Left forelimb (tissue), 1 donor: ENCODE data around the gene PATJ.
"Not testable (repeated sequence)": the region's sequence is repeated elsewhere in the genome, so short reads cannot be mapped to it uniquely, and the experiment has no call there.

Source experiments
- DNase-seq: peaks from one replicate; pipeline ENCODE4 v3.0.0-alpha.2; 2018; ENCODE audit warnings: low spot score

The PATJ gene

DNA sequence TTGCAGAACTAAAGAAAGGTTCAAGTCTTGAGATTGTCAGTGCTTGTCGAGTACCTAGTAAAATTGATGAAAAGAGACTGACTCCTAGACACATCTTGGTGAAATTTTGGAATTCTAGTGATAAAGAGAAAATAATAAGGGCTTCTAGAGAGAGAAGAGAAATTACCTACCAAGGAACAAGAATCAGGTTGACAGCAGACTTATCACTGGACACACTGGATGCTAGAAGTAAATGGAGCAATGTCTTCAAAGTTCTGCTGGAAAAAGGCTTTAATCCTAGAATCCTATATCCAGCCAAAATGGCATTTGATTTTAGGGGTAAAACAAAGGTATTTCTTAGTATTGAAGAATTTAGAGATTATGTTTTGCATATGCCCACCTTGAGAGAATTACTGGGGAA lies 468.7 kb downstream of the PATJ start:
- no peak for DNase-seq

DNA sequence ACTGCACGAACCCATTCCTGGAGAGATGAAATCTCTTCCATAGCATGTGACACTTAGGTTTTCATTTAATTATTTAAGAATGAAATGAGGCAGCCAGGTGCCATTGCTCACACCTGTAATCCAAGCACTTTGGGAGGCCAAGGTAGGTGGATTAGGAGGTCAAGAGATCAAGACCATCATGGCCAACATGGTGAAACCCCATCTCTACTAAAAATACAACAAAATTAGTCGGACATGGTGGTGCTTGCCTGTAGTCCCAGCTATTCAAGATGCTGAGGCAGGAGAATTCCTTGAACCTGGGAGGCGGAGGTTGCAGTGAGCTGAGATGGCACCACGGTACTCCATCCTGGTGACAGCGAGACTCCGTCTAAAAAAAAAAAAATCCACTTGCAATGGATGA lies 470.1 kb downstream of the PATJ start:
- no peak for DNase-seq

DNA sequence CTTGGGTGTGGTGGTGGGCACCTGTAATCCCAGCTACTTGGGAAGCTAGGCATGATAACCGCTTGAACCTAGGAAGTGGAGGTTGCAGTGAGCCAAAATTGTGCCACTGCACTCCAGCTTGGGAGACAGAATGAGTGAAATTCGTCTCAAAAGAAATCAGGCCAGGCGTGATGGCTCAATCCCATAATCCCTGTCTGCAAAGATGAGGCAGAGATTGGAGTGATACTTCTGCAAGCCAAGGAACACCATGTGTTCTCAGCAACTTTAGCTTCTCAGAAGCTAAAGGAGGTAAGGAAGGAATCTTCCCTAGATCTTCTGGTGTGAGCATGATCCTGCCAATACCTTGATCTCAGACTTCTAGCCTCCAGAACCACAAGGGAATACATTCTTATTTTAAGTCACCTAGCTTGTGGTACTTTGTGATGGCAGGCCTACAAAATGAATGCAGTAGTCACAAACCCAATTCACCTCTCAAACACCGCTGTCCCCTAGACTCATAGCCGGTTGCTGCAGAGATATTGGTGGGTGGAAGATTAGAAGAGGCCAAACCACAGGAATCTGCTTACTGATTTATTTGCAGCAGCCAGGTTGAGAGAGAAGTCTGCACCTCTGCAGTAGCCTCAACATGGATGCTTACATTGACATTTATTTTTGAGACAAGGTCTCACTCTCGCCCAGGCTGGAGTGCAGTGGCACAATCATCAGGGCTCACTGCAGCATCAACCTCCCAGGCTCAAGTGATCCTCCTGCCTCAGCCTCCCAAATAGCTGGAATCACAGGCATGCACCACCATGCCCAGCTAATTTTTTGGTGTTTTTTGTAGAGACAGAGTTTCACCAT lies 471.0 kb downstream of the PATJ start:
- no peak for DNase-seq

DNA sequence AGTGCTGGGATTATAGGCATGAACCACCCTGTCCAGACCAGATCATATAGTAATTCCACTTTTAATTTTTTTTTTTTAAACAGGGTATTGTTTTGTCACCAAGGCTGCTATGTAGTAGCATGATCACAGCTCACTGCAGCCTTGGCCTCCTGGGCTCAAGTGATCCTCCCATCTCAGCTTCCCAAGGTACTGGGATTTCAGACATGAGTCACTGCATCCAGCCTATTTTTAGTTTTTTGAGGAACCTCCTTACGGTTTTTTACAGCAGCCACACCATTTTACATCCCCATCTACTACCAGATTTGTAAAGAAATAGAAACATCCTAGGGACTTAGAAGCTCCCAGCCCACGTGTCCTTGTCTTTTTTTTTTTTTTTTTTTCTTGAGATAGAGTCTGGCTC lies 476.3 kb downstream of the PATJ start:
- no peak for DNase-seq

GRCh38 chr1:62220456-62220855 lies 478.2 kb downstream of the PATJ start:
- DNase-seq, result not testable (repeated sequence)

DNA sequence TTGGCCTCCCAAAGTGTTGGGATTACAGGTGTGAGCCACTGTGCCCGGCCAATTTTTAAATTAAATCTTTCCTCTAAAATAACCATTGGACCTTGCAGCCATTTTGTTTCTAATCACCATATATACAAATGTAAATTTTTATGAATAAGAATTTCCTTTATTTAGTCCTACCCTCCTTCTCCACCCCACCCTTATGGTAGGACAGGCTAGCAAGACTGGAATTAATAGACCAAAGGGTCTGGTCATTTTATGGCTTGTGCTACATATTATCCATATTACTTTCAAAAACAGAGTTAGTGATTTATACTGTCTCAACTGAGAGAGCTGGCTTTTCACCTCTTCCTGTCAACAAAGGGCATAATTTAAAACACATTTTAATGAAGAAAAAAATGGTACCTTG lies 478.9 kb downstream of the PATJ start:
- no peak for DNase-seq

GRCh38 chr1:62222321-62222720 lies 480.0 kb downstream of the PATJ start:
- DNase-seq, result no peak

GRCh38 chr1:62224182-62224581 lies 481.9 kb downstream of the PATJ start:
- DNase-seq, result no peak

DNA sequence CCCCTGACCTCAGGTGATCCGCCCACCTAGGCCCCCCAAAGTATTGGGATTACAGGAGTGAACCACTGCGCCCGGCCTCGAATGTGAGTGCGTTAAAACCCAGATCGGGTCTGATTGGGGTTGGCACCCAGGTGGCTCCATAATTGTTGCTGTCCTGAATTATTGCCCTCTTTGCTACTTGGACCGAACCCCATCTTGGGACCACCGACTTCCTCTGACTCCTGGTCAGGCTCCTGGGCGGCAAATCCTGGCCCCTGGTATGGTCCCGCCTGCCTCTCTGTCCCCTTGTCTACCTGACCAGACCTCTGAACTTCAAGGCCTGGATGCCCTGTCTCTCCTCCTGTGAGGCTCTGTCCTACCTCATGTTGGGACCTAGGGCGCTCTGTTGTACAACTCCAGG lies 485.2 kb downstream of the PATJ start:
- no peak for DNase-seq
